Stimulated activated CD4-positive, alpha-beta T cell treated with anti-CD3 and anti-CD28 coated beads, Interleukin-12 subunit alpha, Interleukin-12 subunit beta, amount 100 ng/mL, for 48 hours (primary cell): ENCODE data around the gene RPL34.
"Not testable (repeated sequence)": the region's sequence is repeated elsewhere in the genome, so short reads cannot be mapped to it uniquely, and the experiment has no call there.

Experiments
- DNase-seq, 3 donors: peaks; one replicate each; pipeline ENCODE4 v3.0.0-alpha.2; 2020; ENCODE audit warnings: low read depth in 2 of 3, low spot score in 1 of 3

Gene RPL34

DNA sequence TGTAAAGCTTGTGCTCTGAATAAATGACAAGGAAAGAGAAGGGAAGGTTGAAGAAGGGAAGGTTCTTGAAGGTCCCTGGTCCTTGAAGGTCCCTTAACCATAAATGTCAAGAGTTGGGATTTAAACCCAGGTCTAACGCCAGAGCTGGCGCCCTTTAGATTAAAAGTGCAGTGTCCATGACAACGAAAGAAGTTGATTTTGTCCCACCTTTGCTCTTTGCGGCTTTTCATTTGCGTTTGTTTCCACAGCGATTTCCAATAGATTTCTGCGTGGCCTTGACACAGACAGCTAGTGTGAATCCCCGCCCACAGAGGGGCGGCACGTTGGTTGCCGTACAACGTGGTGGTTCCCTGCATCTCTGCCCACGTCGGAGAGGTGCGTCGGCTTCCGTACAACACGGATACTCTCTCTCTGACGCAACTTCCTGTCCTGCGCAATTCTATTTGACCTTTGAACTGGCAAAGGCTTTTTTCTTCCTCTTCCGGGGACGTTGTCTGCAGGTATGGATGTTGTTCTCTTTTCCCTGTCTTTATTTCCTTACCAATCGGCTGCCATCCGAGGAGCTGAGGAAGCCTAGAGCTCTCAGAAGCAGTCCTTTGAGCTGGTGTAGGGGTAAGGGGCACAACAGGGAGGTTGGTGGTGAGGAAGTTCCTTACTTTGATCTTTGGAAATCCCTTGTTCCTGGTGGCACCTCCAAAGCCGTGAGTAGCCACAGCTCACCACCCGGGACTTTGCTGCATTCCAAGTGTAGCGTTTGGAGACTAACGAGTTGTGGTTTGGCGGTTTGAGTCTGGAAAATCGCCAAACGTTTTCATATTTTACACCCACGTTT is at the start of gene RPL34:
Gene RPL34 (plus strand): TSS at position 476 of the 832 bp plus-strand sequence. CDS start 1,384 bp downstream, outside the sequence.
- DNase-seq = peak; percentile 94 to 97 (median 95)

DNA sequence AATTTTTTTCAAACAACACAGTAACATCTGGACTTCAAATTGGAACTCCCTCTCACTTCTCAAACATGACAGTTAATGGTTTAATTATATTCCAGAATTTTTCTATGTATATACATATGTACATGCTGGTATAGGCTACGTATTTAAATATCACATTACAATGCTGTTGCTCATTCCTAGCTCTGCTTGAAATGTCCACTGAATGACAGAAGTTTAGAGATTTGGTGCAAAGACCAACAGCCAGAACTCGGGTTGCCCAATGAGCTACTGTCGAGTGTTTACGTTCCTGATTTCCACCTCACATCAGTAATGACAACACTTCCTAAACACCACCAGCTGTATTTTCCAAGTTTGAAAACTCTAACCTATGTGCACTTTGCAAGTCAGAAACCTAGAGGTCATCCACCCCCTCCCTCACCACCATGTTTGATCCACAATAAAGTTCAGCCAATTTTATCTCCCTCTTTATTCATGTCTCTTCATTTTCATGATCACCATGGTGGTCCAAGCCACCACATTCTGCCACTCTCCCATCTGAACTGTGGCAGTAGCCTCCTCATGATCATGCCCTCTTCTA is 49.3 kb upstream of the RPL34 start:
- no peak for DNase-seq

DNA sequence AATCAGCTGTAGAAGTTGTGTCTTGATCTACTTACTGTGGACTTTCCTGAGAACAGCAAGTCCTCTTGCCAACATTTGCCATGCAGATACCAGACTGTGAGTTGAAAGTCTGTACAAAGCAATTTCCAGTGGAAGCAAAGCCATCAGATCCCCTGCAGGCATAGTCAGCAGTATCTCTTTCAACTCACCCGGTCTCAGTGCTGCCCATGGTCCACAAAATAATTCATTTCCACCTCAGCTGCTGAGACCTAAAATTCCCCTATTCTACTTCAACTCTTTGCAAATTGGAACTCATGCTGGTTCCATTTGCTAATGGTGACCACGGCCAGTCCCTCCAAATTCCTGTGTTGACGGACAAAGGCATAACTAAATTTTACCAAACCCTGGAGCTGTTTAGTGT is 46.0 kb upstream of the RPL34 start:
- DNase-seq = no peak

DNA sequence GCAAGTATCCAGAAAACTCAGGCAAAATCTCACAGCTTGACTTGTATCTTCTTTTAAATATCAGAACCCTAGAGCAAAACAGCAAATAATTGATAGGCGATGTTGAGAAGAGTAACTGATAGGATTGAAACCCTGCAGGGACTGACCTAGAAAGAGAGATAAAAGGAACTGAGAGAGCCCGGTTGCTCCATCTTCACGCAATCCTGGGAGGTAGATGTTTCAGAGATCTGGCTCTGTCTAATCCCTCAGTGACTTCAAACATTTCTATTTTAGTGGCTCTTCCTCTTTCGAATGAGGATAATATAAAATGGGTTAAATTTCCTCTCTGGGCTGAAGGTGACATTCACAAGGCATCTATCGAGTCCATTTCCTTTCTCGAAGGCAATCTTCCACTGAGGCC is 39.3 kb upstream of the RPL34 start:
- DNase-seq = no peak

DNA sequence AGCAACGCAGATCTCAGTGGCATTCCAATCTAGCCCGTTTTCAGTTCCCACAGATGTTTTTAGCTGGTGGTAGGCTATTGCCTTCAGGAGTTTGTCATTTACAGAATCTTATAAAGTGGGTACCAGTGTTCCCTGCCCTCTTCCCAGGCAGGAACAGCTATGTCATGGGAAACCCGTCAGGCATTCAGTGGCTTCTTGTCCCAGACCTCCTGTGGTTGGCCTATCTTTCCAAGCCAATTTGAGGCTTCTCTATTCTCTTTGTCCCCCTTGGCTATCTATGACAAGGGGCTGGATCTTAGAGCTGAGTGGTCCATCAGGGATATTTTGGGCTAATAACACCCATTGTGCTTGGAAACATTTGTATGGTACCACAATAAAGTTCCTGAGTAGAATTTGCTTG is 33.6 kb upstream of the RPL34 start:
- DNase-seq = no peak

DNA sequence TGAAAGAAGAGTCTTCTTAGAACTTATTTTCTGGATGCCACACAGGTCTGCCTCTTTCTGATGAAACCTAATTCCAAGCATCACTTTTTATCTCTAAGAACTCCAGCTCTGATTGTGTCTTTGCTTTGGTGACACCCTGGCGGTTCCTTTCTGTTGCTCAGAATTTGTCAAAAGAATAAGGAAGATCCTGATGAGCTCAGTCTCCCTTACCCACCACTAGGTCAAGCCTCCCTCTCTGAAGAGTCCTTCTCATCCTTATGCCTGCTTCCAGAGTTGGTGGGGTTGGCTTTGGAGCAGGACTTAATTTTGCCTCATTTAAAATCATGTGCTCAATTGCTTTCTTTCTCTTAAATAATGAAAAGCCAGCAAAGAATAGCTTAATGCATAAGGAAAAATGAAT is 31.5 kb upstream of the RPL34 start:
- DNase-seq = no peak

DNA sequence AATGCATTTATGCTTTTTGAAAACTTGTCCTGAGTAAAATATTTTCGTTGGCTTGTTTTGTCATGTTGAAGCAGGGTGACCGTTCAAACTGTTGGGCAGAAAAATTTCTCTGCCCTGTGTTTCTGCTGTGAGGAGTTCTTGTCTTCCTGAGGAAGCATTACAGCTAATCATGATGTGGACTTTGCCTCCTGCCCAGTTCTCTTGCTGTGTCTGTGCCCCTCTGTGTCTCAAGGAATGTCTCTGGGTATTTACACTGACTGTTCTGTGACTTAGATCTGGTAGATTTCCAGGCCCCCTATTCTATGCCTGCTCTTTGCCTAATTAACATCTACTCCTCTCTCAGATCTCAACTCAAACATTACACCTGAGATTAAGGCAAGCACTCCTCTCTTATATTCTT is 30.4 kb upstream of the RPL34 start:
- no peak for DNase-seq

DNA sequence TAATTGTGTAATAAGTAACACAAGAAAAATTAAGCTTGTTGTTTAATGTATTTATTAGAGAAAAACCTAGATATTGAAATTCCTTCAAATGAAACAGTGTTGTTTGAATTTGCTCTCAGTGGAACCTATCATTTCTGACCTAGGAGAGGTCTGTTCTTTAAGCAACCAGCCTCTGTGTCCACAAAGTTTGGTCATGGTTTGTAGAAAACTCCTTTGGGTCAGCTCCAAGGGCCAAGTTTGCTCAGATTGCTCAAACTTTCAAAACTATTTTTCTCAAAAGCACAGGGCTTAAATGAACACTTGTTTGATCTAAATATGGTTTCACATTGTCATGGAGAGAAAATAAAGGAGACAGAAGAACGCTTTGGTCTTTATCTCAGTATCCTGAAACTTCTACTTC is 29.6 kb upstream of the RPL34 start:
- no peak for DNase-seq

DNA sequence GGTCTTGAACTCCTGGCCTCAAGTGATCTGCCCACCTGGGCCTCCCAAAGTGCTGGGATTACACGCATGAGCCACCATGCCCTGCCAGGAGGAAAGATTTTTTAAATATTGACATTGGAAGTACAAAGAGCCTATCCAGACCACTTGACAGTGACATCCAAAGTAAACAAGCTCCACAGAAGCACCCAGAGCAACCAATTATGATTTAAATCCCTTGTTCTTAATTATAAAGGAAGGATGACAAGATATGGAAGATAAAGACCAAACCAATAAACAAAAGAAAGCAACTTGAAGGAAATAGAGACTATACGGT is 27.7 kb upstream of the RPL34 start:
- no peak for DNase-seq

DNA sequence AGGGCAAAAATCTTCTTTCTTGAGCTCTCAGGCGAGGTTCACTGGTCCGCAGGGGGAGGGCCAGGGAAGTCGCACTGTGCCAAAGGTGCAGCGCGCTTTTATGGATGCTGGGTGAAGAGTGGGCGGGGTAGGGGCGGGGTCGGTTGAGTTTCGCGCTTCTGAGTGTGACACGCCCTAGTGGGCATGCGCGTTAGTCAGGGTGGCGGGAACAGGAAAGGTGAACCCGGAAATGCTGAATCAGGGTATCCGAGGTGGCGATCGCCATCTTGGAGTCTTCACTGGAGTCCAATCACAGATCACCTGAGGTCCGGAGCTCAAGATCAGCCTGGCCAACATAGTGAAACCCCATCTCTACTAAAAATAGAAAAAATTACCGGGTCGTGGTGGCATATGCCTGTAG is 26.1 kb upstream of the RPL34 start:
- DNase-seq = not testable (repeated sequence)

DNA sequence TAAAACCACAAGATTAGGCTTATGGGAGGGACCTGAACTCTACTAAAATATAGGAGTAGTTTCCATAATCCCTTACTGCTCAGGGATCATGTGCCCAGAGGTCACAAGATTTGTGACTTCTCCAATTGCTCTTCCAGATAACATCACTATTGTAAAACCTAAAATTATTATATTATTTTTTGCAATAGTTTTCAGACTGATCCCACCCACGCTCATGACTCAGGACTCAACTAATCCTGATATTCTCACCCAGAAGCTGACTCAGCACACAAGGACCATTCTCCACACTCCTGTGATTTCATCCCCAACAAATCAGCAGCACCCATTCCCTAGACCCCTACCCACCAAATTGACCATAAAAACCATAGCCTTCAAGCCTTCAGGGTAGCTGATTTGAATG is 24.0 kb upstream of the RPL34 start:
- DNase-seq = no peak

DNA sequence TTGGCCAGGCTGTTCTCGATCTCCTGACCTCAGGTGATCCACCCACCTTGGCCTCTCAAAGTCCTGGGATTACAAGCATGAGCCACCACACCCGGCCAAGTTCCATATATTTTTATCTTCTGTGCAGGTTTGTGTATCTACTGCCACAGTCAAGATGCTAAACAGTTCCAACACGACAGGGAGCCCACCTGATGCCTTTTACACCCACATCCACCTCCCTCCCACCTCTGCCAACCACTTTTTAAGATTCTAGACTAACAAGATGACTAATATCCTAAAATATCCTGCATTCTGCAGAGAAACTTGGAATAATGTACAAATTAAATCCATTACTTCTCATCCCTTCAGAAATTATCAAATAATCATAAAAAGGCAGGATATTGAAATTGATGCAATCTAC is 19.3 kb upstream of the RPL34 start:
- no peak for DNase-seq

DNA sequence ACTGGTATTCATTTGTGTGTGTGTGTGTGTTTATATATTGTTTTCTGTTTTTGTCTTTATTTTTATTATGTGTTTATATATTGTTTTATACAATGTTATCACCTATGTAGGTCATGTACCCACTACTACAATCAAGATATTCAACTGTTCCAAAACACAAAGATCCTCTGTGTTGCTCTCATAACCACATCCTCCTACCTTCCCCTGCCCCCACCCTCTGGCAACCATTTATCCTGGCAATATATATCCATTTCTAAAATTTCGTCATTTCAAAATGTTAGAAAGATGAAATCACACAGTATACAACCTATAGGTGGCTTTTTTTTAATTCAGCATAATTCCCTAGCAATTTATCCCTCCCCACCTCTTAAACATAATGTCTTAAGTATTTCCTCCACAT is 18.8 kb upstream of the RPL34 start:
- DNase-seq = no peak

DNA sequence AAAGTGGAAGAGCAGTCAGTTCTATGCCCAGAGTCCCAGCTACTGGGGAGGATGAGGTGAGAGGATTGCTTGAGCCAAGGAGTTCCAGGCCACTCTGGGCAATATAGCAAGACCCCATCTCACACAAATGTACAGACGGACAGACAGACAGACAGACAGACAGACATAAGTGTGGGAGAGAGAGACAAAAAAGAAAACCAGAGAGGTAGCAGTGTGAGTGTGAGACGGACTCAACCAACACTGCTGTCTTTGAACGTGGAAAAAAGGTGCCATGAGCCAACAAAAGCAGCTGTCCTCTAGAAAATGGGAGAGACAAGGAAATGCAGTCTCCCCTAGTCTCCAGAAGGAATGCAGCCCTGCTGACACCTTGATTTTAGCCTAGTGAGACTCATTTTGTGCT is 18.2 kb upstream of the RPL34 start:
- DNase-seq = no peak

DNA sequence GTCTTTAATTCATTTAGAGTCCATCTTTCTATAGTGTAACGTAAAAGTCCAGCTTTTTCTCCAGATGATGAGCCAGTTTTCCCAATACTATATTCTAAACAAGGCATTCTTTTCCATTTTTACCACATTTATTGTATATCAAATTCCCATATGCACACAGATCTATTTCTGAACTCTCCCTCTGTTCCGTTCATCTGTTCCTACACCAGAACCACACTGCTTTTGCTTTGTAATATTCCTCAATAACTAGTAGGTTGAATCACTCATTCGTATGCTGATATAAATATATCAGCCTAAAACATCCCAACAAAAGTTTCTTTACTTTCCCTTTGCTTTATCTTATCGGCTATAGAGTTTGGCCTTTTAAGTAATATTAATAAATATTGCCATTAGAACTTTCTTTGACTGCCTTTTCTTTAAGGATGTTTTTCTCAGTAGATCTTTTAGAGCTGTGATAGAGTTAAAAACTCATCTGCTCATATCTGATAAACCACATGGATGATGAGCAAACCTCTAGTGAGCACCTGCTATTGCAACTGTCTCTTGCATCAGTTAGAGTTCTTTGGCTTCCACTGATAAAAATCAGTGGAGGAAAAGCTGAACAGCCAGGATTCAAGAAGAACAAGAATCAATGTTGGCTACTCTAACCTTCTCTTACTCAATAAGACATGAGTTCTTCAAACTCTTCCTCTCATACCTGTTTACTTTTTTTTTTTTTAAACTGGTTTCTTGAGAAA is 13.1 kb upstream of the RPL34 start:
- no peak for DNase-seq

DNA sequence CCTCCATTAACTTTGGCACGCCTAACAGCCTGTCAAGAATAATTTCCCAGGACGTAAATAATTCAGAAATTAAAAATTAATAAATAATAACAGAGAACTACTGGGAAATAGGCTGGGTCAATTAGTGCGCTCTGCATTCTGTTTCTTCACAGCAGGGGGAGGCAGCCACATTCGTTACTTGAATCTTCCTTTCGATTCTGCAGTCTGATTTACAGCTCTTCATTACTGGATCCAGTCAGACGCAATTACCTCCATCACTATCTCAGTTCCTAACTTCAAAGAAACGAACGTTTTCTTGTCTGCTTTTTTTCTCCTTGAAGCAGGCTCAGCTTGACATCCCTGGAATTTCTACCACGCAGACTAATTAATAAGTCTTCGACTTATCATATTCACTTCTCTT is 9.0 kb upstream of the RPL34 start:
- DNase-seq = no peak

DNA sequence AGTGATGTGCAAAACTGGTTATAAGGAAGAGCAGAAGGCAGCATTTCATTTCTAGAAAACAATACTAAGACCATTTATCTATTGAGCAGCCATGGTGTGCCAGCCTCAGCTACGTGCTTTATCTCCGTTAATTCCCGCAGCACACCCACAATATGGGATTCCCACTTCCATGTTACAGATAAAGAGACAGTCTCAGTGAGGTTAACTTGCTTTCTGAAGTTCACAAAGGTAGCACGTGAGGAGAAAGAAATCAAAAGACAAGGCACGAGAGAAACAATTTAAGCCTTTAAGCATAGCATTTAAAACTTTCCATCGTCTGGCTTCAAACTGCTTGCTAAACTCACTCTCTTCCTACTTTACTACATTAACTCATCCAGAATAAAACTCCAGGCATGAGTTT is 8.0 kb upstream of the RPL34 start:
- DNase-seq = no peak

DNA sequence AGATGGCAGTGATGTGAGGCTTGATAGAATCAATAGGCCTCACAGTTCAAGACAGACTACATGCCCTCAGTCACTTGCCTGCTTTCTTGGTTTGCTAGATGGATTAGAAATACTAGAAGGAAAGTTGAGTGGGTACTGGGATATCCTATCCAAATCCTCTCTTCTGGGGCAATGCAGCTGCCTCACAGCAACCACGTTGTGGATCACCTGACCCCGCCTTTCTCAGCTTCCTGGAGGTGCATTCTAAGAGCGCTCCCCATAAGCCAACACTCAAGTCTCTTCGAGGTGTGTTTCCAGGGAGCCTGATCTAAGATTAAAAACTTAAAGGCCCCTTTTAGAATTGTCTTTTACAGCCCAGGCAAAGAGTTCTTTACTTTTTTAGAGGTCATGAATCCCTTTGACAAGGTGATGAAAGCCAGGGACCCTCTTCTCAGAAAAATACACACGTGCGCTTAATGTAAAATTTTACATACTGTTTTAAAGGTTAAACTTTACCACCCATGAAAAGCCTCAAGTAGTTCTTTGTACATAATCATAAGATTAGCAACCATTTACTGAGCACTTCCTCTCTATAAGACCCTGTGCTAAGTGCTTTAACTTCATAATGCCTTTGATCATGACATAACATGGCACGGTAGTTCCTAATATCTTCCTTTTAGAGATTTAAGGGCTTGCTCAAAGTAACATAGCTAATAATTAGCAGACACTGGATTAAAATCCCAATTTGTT is 840 bp upstream of the RPL34 start:
- no peak for DNase-seq

DNA sequence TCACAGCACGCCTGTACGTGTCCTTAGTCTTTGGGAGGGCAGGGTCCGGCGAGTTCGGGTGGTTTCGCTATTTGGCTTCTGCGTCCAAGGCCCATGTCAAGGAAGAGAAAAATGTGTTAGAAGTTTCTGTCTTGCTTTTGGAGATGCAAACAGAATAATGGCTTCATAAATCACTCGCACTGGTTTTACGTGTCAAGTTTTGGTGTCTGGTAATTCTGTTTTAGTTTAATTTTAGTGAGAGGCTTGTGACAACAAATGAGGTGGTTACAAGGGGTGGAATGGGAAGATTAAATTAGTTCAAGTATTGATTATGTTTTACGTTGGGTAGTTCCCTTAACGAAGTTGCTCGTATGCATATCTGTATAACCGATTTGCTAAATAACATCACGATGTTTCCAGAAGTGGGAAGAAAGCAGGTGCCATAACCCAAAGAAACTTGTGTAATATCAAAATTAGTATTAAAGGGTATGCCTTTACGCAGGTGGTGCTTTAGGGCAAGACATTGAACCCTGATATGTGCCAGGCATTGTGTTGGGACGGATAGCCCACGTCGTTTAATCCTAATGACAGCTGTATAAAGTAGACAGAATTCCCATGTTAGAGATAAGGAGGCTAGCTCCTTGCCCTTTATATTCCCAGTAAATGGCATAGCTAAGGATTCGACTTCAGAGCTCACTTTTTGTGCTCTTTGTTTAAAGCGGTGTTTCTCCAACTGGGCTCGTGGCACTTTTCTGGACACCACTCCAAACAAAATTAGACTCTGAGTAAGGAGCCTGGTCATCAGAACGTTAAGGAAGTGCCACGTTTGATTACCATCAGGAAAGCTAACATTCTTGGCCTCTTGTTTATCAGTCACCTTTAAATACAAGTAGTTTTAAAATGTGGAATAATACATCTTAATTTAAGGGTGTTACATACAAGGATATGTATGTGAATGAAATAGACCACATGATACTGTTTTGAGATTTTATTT is 843 bp downstream of the RPL34 start:
- no peak for DNase-seq

DNA sequence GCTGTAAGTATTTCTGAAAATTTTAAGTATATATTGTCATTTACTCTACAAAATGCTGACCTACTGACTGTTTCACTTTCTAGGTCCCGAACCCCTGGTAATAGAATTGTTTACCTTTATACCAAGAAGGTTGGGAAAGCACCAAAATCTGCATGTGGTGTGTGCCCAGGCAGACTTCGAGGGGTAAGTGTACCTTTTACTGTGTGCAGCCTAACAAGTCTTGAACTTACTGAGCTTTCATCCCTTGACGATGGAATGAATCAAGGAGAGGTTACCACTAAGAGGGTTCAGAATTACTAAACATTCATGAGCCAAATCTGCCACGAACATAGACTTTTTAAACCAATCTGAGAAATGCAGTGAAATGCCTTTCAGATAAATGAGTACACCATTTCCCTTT is 1.6 kb downstream of the RPL34 start:
- no peak for DNase-seq

DNA sequence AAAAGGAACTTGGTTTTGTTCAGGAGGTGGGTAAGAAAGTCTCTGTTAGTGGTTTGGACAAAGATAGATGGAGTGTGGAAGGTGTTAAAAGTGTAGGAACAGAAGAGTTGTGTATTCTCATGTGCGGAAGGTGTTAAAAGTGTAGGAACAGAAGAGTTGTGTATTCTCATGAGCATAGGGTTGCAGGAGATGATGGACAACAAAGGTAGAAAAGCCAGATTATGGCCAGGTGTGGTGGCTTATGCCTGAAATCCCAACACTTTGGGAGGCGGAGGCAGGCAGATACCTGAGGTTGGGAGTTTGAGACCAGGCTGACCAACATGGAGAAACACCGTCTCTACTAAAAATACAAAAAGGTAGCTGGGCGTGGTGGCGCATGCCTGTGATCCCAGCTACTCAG is 2.5 kb downstream of the RPL34 start:
- DNase-seq = no peak
